A549 (cell line): ENCODE measurements around the gene FZD1. TPM values are rescaled to one million over a fixed set of nuclear protein-coding genes. Genes with fewer than 3 reads are reported as not detected.

Experiments
- ATAC-seq, 2 experiments: fragments of 200-7000 bp in 1 of 2; fragments of >200 bp in 1 of 2; cut with Nextera tagmentation in 1 of 2; cut with Tn5 transposase in 1 of 2; 3 replicates each; pipeline versions ENCODE4 v1.8.0 to v1.9.1; 2018 to 2020; ENCODE audit warnings: mild to moderate bottlenecking in 1 of 2, moderate library complexity in 1 of 2
- CTCF ChIA-PET: fragments of 300-600 bp; sonication (Branson Sonifier 250); formaldehyde crosslinking; extraction: SDS; loops from one replicate; lab custom pipeline; 2021; ENCODE audit warnings: antibody characterized with exemption, inconsistent platforms; lab: Yijun Ruan, JAX
- POLR2A ChIA-PET: fragments of 350-600 bp; formaldehyde crosslinking; extraction: SDS; loops from one replicate; lab custom pipeline; 2021; ENCODE audit warnings: antibody characterized with exemption, inconsistent platforms; lab: Yijun Ruan, JAX
- DNase-seq, 2 experiments: peaks; one replicate each; pipeline versions ENCODE4 v3.0.0 to v3.0.0-alpha.2; 2011 to 2016; ENCODE audit warnings: low read depth in 1 of 2, low spot score in 1 of 2
- FAIRE-seq: peaks from 2 replicates; lab custom pipeline; 2011; peaks lifted over from hg19 to GRCh38; lab: Jason Lieb, UNC
- H3K27ac ChIP-seq, 2 experiments: fragments of >200 bp; sonication (Bioruptor Twin); formaldehyde crosslinking; 3 replicates each; pipeline ENCODE4 v1.5.1; 2016 to 2017
- H3K4me1 ChIP-seq: fragments of >200 bp; sonication (Bioruptor Twin); formaldehyde crosslinking; 3 replicates; pipeline ENCODE4 v1.6.1; 2016
- H3K4me2 ChIP-seq: fragments of >200 bp; sonication (Bioruptor Twin); formaldehyde crosslinking; 3 replicates; pipeline ENCODE4 v1.6.1; 2016
- H3K4me3 ChIP-seq: fragments of >200 bp; sonication (Bioruptor Twin); formaldehyde crosslinking; 3 replicates; pipeline ENCODE4 v1.5.1; 2016
- H3K9me3 ChIP-seq: fragments of >200 bp; sonication (Bioruptor Twin); formaldehyde crosslinking; 3 replicates; pipeline ENCODE4 v1.6.1; 2016
- BHLHE40 ChIP-seq: IDR thresholded peaks from 2 replicates; pipeline ENCODE4 v1.6.1; 2012; ENCODE audit warnings: low read depth, low read length, inconsistent platforms
- CEBPB ChIP-seq, 2 experiments: fragments of >200 bp in 1 of 2; sonication (Bioruptor Twin) in 1 of 2; formaldehyde crosslinking in 1 of 2; IDR thresholded peaks; 2 replicates each; pipeline ENCODE4 v1.6.1; 2012 to 2016
- CHD4 ChIP-seq: fragments of 200-600 bp; sonication (generic); IDR thresholded peaks from 2 replicates; pipeline ENCODE4 v1.6.1; 2016; ENCODE audit warnings: antibody characterized with exemption, mild to moderate bottlenecking, borderline replicate concordance
- EP300 ChIP-seq, 2 experiments: fragments of >200 bp; sonication (Bioruptor Twin); formaldehyde crosslinking; IDR thresholded peaks; 2 replicates in 1 of 2; 3 replicates in 1 of 2; pipeline ENCODE4 v1.6.1; 2016 to 2017
- ESRRA ChIP-seq: fragments of 150-350 bp; IDR thresholded peaks from 2 replicates; pipeline ENCODE4 v1.6.1; 2014; ENCODE audit warnings: mild to moderate bottlenecking, low read length, borderline replicate concordance
- FOSB ChIP-seq: fragments of 250-450 bp; sonication (Bioruptor Pico); IDR thresholded peaks from 2 replicates; pipeline ENCODE4 v1.5.0; 2020; ENCODE audit warnings: mild to moderate bottlenecking, moderate library complexity
- HOXA7 ChIP-seq: fragments of 250-450 bp; sonication (Bioruptor Pico); IDR thresholded peaks from 2 replicates; pipeline ENCODE4 v1.5.0; 2020; ENCODE audit warnings: mild to moderate bottlenecking, moderate library complexity
- JUNB ChIP-seq: fragments of >200 bp; sonication (Bioruptor Twin); formaldehyde crosslinking; IDR thresholded peaks from 2 replicates; pipeline ENCODE4 v1.6.1; 2016
- NPAS2 ChIP-seq: fragments of 250-450 bp; sonication (Bioruptor Pico); IDR thresholded peaks from 2 replicates; pipeline ENCODE4 v1.8.0; 2022; ENCODE audit warnings: mild to moderate bottlenecking, moderate library complexity, borderline replicate concordance
- NR3C1 ChIP-seq: fragments of >200 bp; sonication (Bioruptor Twin); formaldehyde crosslinking; IDR thresholded peaks from 3 replicates; pipeline ENCODE4 v1.6.1; 2017
- PHF8 ChIP-seq: fragments of 200-600 bp; sonication (generic); IDR thresholded peaks from 2 replicates; pipeline ENCODE4 v1.6.1; 2016; ENCODE audit warnings: low read depth, mild to moderate bottlenecking, antibody characterized with exemption, moderate library complexity, borderline replicate concordance
- POLR2A ChIP-seq: IDR thresholded peaks from 2 replicates; pipeline ENCODE4 v1.6.1; 2012; ENCODE audit warnings: mild to moderate bottlenecking, low read length
- RAD21 ChIP-seq, 2 experiments: fragments of >200 bp in 1 of 2; sonication (Bioruptor Twin) in 1 of 2; formaldehyde crosslinking in 1 of 2; IDR thresholded peaks in 1 of 2; conservative IDR thresholded peaks in 1 of 2; 2 replicates in 1 of 2; 3 replicates in 1 of 2; pipeline ENCODE4 v1.6.1; 2012 to 2018; ENCODE audit warnings: inconsistent platforms in 1 of 2
- RCOR1 ChIP-seq: fragments of 150-350 bp; IDR thresholded peaks from 2 replicates; pipeline ENCODE4 v1.6.1; 2014; ENCODE audit warnings: antibody characterized with exemption, low read length, low read depth
- SMC3 ChIP-seq: fragments of >200 bp; sonication (Bioruptor Twin); formaldehyde crosslinking; IDR thresholded peaks from 3 replicates; pipeline ENCODE4 v1.6.1; 2018; ENCODE audit warnings: inconsistent platforms
- ZC3H11A ChIP-seq: fragments of 450-650 bp; IDR thresholded peaks from 2 replicates; pipeline ENCODE4 v1.6.1; 2014; ENCODE audit warnings: antibody characterized with exemption, mild to moderate bottlenecking
- ZNF302 ChIP-seq: fragments of 250-450 bp; sonication (Bioruptor Pico); IDR thresholded peaks from 2 replicates; pipeline ENCODE4 v1.9.0; 2021; ENCODE audit warnings: inconsistent platforms, mild to moderate bottlenecking, moderate library complexity
- WGBS: methylation state at CpG from one replicate; pipeline ENCODE4 v1.1.6; 2017; ENCODE audit errors: missing lambda C conversion rate; 5-methylcytosine and 5-hydroxymethylcytosine counted together
- polyA plus RNA-seq, 4 experiments: library from polyadenylated mRNA; depleted of rRNA in 3 of 4; stranded (reverse); fragments of >200 nt; fragmentation: RNase III in 1 of 4; extraction: RNeasy Plus Mini Kit Qiagen cat#74134 plus additional on column Dnase treatment in 1 of 4; gene quantifications; 2 replicates in 3 of 4; 3 replicates in 1 of 4; pipeline ENCODE4 v1.2.3, GENCODE V29; 2011 to 2017
- TF ChIP-seq, protein P1 (sequence below): fragments of >200 bp; sonication (Bioruptor Twin); formaldehyde crosslinking; IDR thresholded peaks from 3 replicates; pipeline ENCODE4 v1.6.1; 2016
- TF ChIP-seq, protein P2 (sequence below): fragments of >200 bp; sonication (Bioruptor Twin); formaldehyde crosslinking; IDR thresholded peaks from 3 replicates; pipeline ENCODE4 v1.5.1; 2016
- TF ChIP-seq, protein P3 (sequence below): fragments of 250-450 bp; sonication (Bioruptor Pico); IDR thresholded peaks from 2 replicates; pipeline ENCODE4 v1.5.0; 2020; ENCODE audit warnings: low read depth, mild to moderate bottlenecking, moderate library complexity
- TF ChIP-seq, protein P4 (sequence below): fragments of 200-600 bp; sonication (generic); IDR thresholded peaks from 2 replicates; pipeline ENCODE4 v1.6.1; 2016; ENCODE audit warnings: antibody characterized with exemption, mild to moderate bottlenecking, moderate library complexity
- TF ChIP-seq, protein P5 (sequence below): fragments of 150-350 bp; IDR thresholded peaks from 2 replicates; pipeline ENCODE4 v1.6.1; 2014; ENCODE audit warnings: low read depth, mild to moderate bottlenecking, low read length

FZD1 gene
- polyA plus RNA-seq, 2 of the 4 experiments (the other 2 are of a cell fraction): 1.4 TPM

DNA sequence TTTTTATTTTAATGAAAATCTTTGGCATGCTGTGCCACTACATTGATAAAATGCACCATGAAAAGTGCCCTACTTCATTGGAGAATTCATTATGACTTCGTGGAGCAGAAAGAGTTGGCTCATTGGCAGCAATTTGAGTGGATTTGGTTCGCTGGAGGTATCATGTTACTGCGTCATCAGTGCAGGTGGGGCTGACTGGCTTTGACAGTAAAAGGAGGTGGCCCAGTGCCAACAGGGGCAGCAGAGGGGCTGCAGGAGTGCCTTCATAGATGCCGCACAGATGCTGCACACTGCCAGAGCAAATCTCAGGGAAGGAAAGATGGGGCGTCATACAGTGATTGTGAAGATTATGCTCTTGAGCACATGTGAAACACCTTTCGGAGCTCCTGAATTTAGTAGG is 22.2 kb downstream of the FZD1 start:
- 58% methylated on average over 6 of the region's 6 CpGs for WGBS
- CTCF ChIA-PET: no interaction called here
- H3K4me2 ChIP-seq: no peak overlapping the region

DNA sequence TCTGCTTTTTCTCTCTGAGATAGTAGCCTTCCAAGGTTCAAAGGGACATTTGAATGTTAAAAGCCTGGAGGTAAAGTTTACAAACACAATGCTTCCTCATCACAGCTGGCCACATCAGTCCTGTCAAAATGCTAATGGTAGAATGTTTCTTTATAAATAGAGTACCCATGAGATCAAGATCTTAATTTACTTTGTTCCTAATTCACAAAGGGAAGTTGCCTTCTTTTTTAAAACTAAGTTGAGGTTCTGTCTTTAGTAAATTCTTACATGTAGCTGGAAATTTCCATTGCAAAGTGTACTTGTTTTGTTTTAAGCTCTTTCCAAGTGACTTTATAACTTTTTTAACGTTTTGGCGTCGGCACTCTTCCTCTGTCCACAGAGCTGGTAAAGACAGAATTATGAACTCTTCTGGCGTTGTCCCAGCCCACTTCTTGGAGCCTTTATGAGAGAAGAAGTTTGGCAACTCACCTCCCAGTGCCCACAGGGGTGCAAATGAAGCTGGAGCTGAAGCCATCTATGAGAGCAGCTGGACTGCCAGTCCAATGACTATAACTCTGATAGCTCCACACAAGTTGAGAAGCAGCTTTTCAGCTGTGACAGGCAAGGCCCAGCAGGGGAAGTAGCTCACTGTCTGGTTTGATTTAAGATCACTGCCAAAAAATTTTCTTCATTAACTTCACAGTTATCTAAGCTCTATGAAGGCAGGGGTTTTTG is 23.3 kb downstream of the FZD1 start:
- WGBS: 33% methylated on average over 4 of the region's 4 CpGs
- FAIRE-seq (no peak), ATAC-seq (no peak), DNase-seq (no peak)
- H3K4me3 ChIP-seq: no peak overlapping the region
- no peaks in the 10 kb centered on the region for H3K9me3 ChIP-seq
- TF ChIP-seq ZNF302 (CRISPR knock-in tag) (no peak), CHD4 (no peak), JUNB (no peak), FOSB (CRISPR knock-in tag) (no peak)
- TF ChIP-seq, protein P1, sequence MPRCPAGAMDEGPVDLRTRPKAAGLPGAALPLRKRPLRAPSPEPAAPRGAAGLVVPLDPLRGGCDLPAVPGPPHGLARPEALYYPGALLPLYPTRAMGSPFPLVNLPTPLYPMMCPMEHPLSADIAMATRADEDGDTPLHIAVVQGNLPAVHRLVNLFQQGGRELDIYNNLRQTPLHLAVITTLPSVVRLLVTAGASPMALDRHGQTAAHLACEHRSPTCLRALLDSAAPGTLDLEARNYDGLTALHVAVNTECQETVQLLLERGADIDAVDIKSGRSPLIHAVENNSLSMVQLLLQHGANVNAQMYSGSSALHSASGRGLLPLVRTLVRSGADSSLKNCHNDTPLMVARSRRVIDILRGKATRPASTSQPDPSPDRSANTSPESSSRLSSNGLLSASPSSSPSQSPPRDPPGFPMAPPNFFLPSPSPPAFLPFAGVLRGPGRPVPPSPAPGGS: no peak
- CTCF ChIA-PET: interaction anchor here (0.6 to 2.1 kb wide), 6 partner anchors 10 to 357 kb away, joined by 3 to 4 read pairs (median 3); no protein-coding TSS in a partner anchor
- POLR2A ChIA-PET: no interaction called here
- no peaks in the 10 kb centered on the region for H3K4me1 ChIP-seq
- H3K4me2 ChIP-seq: no peak overlapping the region
- H3K27ac ChIP-seq: no peak overlapping the region

More for the DNA sequence above, 22.2 kb downstream of the FZD1 start:
- no peak overlapping the region for H3K4me3 ChIP-seq
- no peak for TF ChIP-seq ESRRA
- no peak for TF ChIP-seq EP300 (IDR thresholded peaks at IDR 0.05)
- no peak for TF ChIP-seq PHF8
- ATAC-seq (no peak), DNase-seq (no peak), FAIRE-seq (no peak)
- no peaks in the 10 kb centered on the region for H3K4me1 ChIP-seq
- no peak overlapping the region for H3K27ac ChIP-seq
- no peaks in the 10 kb centered on the region for H3K9me3 ChIP-seq
- POLR2A ChIA-PET: no interaction called here

DNA sequence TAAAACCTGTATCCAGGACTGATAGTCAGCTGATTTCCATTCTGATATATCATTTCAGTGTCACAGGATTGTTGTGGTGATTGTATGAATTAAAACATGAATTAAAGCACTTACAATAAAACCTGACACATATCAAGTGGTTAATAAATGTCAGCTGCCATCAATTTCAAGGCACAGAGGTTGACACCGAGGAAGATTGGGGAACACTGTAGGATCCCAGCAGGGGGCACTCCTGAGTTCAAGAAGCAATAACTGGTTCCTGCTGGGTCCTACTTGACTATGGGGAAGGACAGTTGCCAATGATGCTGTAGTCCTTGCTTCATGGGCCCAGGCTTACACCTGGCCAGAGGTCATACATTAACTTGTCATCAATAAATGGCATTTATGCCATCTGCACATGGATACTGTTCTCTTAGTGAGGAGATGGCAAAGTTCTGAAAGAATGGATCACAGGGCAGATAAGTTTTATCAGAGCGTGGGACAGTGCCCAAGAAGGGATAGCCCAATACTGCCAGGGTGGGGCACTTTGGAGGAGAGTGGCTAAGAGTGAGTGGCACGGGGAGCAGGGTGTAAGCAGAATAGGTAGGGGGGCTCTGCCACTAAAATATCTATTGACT is 24.1 kb downstream of the FZD1 start:
- ATAC-seq (peak; percentile 70 to 73; a peak in 5 of 6 replicates), FAIRE-seq (no peak), DNase-seq (peak in 1 of 2 experiments; percentile 30)
- TF ChIP-seq NR3C1 (no peak), BHLHE40 (no peak), NPAS2 (CRISPR knock-in tag) (no peak), POLR2A (no peak), SMC3 (peak; percentile 47), CEBPB (IDR thresholded peaks at IDR 0.05) (no peak), ZC3H11A (no peak), RCOR1 (no peak), RAD21 (conservative IDR thresholded peaks at IDR 0.05 in 1 of 2, IDR thresholded peaks at IDR 0.05 in 1 of 2) (peak; percentile 31 to 32; a peak in 3 of 5 replicates), HOXA7 (CRISPR knock-in tag) (no peak)
- TF ChIP-seq, protein P2, sequence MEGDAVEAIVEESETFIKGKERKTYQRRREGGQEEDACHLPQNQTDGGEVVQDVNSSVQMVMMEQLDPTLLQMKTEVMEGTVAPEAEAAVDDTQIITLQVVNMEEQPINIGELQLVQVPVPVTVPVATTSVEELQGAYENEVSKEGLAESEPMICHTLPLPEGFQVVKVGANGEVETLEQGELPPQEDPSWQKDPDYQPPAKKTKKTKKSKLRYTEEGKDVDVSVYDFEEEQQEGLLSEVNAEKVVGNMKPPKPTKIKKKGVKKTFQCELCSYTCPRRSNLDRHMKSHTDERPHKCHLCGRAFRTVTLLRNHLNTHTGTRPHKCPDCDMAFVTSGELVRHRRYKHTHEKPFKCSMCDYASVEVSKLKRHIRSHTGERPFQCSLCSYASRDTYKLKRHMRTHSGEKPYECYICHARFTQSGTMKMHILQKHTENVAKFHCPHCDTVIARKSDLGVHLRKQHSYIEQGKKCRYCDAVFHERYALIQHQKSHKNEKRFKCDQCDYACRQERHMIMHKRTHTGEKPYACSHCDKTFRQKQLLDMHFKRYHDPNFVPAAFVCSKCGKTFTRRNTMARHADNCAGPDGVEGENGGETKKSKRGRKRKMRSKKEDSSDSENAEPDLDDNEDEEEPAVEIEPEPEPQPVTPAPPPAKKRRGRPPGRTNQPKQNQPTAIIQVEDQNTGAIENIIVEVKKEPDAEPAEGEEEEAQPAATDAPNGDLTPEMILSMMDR: 0 out of 3 replicates have a peak, but pooled peaks have one; percentile 28
- TF ChIP-seq, protein P3, sequence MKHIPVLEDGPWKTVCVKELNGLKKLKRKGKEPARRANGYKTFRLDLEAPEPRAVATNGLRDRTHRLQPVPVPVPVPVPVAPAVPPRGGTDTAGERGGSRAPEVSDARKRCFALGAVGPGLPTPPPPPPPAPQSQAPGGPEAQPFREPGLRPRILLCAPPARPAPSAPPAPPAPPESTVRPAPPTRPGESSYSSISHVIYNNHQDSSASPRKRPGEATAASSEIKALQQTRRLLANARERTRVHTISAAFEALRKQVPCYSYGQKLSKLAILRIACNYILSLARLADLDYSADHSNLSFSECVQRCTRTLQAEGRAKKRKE: no peak
- TF ChIP-seq, protein P4, sequence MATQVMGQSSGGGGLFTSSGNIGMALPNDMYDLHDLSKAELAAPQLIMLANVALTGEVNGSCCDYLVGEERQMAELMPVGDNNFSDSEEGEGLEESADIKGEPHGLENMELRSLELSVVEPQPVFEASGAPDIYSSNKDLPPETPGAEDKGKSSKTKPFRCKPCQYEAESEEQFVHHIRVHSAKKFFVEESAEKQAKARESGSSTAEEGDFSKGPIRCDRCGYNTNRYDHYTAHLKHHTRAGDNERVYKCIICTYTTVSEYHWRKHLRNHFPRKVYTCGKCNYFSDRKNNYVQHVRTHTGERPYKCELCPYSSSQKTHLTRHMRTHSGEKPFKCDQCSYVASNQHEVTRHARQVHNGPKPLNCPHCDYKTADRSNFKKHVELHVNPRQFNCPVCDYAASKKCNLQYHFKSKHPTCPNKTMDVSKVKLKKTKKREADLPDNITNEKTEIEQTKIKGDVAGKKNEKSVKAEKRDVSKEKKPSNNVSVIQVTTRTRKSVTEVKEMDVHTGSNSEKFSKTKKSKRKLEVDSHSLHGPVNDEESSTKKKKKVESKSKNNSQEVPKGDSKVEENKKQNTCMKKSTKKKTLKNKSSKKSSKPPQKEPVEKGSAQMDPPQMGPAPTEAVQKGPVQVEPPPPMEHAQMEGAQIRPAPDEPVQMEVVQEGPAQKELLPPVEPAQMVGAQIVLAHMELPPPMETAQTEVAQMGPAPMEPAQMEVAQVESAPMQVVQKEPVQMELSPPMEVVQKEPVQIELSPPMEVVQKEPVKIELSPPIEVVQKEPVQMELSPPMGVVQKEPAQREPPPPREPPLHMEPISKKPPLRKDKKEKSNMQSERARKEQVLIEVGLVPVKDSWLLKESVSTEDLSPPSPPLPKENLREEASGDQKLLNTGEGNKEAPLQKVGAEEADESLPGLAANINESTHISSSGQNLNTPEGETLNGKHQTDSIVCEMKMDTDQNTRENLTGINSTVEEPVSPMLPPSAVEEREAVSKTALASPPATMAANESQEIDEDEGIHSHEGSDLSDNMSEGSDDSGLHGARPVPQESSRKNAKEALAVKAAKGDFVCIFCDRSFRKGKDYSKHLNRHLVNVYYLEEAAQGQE: no peak
- TF ChIP-seq, protein P5, sequence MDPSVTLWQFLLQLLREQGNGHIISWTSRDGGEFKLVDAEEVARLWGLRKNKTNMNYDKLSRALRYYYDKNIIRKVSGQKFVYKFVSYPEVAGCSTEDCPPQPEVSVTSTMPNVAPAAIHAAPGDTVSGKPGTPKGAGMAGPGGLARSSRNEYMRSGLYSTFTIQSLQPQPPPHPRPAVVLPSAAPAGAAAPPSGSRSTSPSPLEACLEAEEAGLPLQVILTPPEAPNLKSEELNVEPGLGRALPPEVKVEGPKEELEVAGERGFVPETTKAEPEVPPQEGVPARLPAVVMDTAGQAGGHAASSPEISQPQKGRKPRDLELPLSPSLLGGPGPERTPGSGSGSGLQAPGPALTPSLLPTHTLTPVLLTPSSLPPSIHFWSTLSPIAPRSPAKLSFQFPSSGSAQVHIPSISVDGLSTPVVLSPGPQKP: no peak
- WGBS: 19% methylated on average over 3 of the region's 3 CpGs
- Histone ChIP-seq H3K4me1 (no peaks in the 10 kb centered on the region), H3K27ac (no peak overlapping the region), H3K4me2 (no peak overlapping the region), H3K9me3 (no peaks in the 10 kb centered on the region), H3K4me3 (no peak overlapping the region)
- ChIA-PET CTCF (interaction anchor here (0.6 to 2.1 kb wide), 8 partner anchors 10 to 356 kb away, joined by 3 to 4 read pairs (median 3); no protein-coding TSS in a partner anchor), POLR2A (no interaction called here)
